ENCODE data around the gene SLC27A2.

The SLC27A2 gene

DNA sequence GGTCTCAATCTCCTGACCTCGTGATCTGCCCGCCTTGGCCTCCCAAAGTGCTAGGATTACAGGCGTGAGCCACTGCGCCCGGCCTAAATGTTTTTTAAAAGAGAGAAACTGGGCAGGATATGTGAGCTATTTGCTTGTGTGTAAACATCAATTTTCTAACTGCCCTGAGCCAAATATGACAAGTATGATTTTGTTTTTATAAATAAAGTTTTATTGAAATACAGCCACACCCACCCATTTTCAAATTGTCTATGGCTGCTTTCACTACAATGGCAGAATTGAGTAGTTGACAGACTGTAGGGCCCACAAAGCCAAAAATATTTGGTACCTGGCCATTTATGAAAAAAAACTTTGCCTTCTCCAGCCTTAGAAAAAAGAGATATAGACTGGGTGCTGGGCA, 99.4 kb downstream of the SLC27A2 start:
- no peak for DNase-seq
